SK-N-SH treated with all-trans-retinoic acid at 6 μM for 48 hours (cell line): ENCODE data around the gene C1QTNF12.

Source experiments
- ATAC-seq: fragments of 200-7000 bp; cut with Tn5 transposase; 3 replicates; pipeline ENCODE4 v1.9.1; 2020; ENCODE audit warnings: mild to moderate bottlenecking, moderate library complexity
- ARNTL ChIP-seq: fragments of 450-650 bp; formaldehyde crosslinking; IDR thresholded peaks from 2 replicates; pipeline ENCODE4 v1.5.0; 2020; ENCODE audit warnings: low read depth, mild to moderate bottlenecking, moderate library complexity, borderline replicate concordance
- BACH2 ChIP-seq: fragments of 250-450 bp; sonication (Bioruptor Pico); IDR thresholded peaks from 2 replicates; pipeline ENCODE4 v1.9.0; 2021; ENCODE audit warnings: mild to moderate bottlenecking, borderline replicate concordance
- CREB5 ChIP-seq: fragments of 250-450 bp; sonication (Bioruptor Pico); IDR thresholded peaks from 2 replicates; pipeline ENCODE4 v1.5.1; 2020; ENCODE audit warnings: low read depth, mild to moderate bottlenecking, moderate library complexity
- CSDC2 ChIP-seq: fragments of 250-450 bp; sonication (Bioruptor Pico); IDR thresholded peaks from 2 replicates; pipeline ENCODE4 v1.5.0; 2020; ENCODE audit warnings: mild to moderate bottlenecking, moderate library complexity
- CSRNP3 ChIP-seq: fragments of 250-450 bp; sonication (Bioruptor Pico); IDR thresholded peaks from 2 replicates; pipeline ENCODE4 v1.5.1; 2021; ENCODE audit warnings: mild to moderate bottlenecking, moderate library complexity
- ESRRG ChIP-seq: fragments of 250-450 bp; sonication (Bioruptor Pico); IDR thresholded peaks from 2 replicates; pipeline ENCODE4 v1.6.1; 2021; ENCODE audit warnings: mild to moderate bottlenecking
- GLIS3 ChIP-seq: fragments of 250-450 bp; sonication (Bioruptor Pico); IDR thresholded peaks from 2 replicates; pipeline ENCODE4 v1.5.0; 2020; ENCODE audit warnings: mild to moderate bottlenecking, moderate library complexity
- PATZ1 ChIP-seq: fragments of 250-450 bp; sonication (Bioruptor Pico); IDR thresholded peaks from 2 replicates; pipeline ENCODE4 v1.8.0; 2020; ENCODE audit warnings: mild to moderate bottlenecking, moderate library complexity, borderline replicate concordance
- POU6F1 ChIP-seq: fragments of 250-450 bp; sonication (Bioruptor Pico); IDR thresholded peaks from 2 replicates; pipeline ENCODE4 v1.8.0; 2021; ENCODE audit warnings: low read depth, mild to moderate bottlenecking, moderate library complexity, borderline replicate concordance
- PPARA ChIP-seq: fragments of 250-450 bp; sonication (Bioruptor Pico); IDR thresholded peaks from 2 replicates; pipeline ENCODE4 v1.5.0; 2020; ENCODE audit warnings: mild to moderate bottlenecking, borderline replicate concordance
- RARB ChIP-seq: fragments of 250-450 bp; sonication (Bioruptor Pico); IDR thresholded peaks from 2 replicates; pipeline ENCODE4 v1.8.0; 2021; ENCODE audit warnings: mild to moderate bottlenecking, moderate library complexity
- SNAI2 ChIP-seq: fragments of 250-450 bp; sonication (Bioruptor Pico); IDR thresholded peaks from 2 replicates; pipeline ENCODE4 v1.5.0; 2020; ENCODE audit warnings: mild to moderate bottlenecking, moderate library complexity
- TOX ChIP-seq: fragments of 250-450 bp; sonication (Bioruptor Pico); IDR thresholded peaks from 2 replicates; pipeline ENCODE4 v1.8.0; 2021; ENCODE audit warnings: mild to moderate bottlenecking, moderate library complexity, borderline replicate concordance
- TSHZ2 ChIP-seq: fragments of 250-450 bp; sonication (Bioruptor Pico); IDR thresholded peaks from 2 replicates; pipeline ENCODE4 v1.5.0; 2020; ENCODE audit warnings: mild to moderate bottlenecking, moderate library complexity
- ZC3H10 ChIP-seq: fragments of 250-450 bp; sonication (Bioruptor Pico); IDR thresholded peaks from 2 replicates; pipeline ENCODE4 v1.5.1; 2021; ENCODE audit warnings: mild to moderate bottlenecking, moderate library complexity
- ZFP3 ChIP-seq: fragments of 250-450 bp; sonication (Bioruptor Pico); IDR thresholded peaks from 2 replicates; pipeline ENCODE4 v1.5.0; 2020; ENCODE audit warnings: mild to moderate bottlenecking, moderate library complexity
- ZFP30 ChIP-seq: fragments of 450-650 bp; formaldehyde crosslinking; IDR thresholded peaks from 2 replicates; pipeline ENCODE4 v1.5.0; 2022; ENCODE audit warnings: mild to moderate bottlenecking, moderate library complexity
- ZNF565 ChIP-seq: fragments of 450-650 bp; formaldehyde crosslinking; conservative IDR thresholded peaks from 2 replicates; pipeline ENCODE4 v1.5.0; 2020; ENCODE audit warnings: low read depth, mild to moderate bottlenecking, moderate library complexity

The C1QTNF12 gene

GRCh38 chr1:1287288-1288110 lies 41.0 kb upstream of the C1QTNF12 start:
- no peak for ATAC-seq
- TF ChIP-seq BACH2 (CRISPR knock-in tag) (no peak), PPARA (no peak), PATZ1 (CRISPR knock-in tag) (no peak), POU6F1 (CRISPR knock-in tag) (no peak), RARB (CRISPR knock-in tag) (no peak), TSHZ2 (CRISPR knock-in tag) (no peak), SNAI2 (CRISPR knock-in tag) (no peak), ZFP30 (CRISPR knock-in tag) (no peak), CSDC2 (CRISPR knock-in tag) (no peak), ZNF565 (CRISPR knock-in tag) (no peak), ZC3H10 (no peak), CREB5 (no peak), ARNTL (CRISPR knock-in tag) (no peak), CSRNP3 (CRISPR knock-in tag) (no peak), ESRRG (no peak), TOX (CRISPR knock-in tag) (no peak), GLIS3 (CRISPR knock-in tag) (no peak)

GRCh38 chr1:1286313-1287261 lies 40.1 kb upstream of the C1QTNF12 start:
- TF ChIP-seq ZFP3 (CRISPR knock-in tag) (no peak), GLIS3 (CRISPR knock-in tag) (no peak), ARNTL (CRISPR knock-in tag) (no peak), CREB5 (no peak)
- no peak for ATAC-seq
